Measurements from ENCODE around the gene DPP10. TPM values are rescaled to one million over a fixed set of nuclear protein-coding genes. Genes with fewer than 3 reads are reported as not detected.
"Not testable (repeated sequence)": the region's sequence is repeated elsewhere in the genome, so short reads cannot be mapped to it uniquely, and the experiment has no call there.

Gene DPP10
- total RNA-seq, 2 experiments from 2014 or later, result not detected

DNA sequence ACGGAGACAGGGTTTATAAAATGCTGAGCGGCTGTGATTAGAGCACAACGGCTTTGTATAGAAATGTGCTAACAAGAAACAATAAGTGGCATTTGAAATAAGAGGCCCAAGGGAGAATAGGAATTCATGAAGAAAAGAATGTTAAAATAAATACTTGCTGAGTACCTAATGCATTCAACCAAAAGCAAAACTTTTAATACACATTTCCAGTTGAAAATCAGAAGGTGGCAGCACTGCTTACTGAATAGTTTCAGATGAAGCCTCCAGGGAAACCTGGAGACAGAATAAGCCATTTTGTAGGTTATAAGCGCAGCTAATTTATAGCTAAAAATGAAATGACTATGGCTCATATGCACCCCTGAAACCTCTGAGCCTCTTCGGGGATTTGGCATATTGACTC is 286.6 kb downstream of the DPP10 start:
- Mint-ChIP-seq H3K4me3 (no peak overlapping the region), H3K27ac (no peak overlapping the region), H3K36me3 (ENCODE audit: low read depth) (no peaks in the 10 kb centered on the region), H3K9me3 (peaks cover 2% of the 10 kb centered on the region), H3K27me3 (no peaks in the 10 kb centered on the region), H3K4me1 (ENCODE audit: low read depth) (no peaks in the 10 kb centered on the region)
- ATAC-seq, result no peak
- ChIA-PET CTCF (no interaction called here), POLR2A (no interaction called here)
- intact Hi-C loops (cut with micrococcal nuclease), result no loop called here
- DNase-seq, result no peak
- TF ChIP-seq, protein P1, sequence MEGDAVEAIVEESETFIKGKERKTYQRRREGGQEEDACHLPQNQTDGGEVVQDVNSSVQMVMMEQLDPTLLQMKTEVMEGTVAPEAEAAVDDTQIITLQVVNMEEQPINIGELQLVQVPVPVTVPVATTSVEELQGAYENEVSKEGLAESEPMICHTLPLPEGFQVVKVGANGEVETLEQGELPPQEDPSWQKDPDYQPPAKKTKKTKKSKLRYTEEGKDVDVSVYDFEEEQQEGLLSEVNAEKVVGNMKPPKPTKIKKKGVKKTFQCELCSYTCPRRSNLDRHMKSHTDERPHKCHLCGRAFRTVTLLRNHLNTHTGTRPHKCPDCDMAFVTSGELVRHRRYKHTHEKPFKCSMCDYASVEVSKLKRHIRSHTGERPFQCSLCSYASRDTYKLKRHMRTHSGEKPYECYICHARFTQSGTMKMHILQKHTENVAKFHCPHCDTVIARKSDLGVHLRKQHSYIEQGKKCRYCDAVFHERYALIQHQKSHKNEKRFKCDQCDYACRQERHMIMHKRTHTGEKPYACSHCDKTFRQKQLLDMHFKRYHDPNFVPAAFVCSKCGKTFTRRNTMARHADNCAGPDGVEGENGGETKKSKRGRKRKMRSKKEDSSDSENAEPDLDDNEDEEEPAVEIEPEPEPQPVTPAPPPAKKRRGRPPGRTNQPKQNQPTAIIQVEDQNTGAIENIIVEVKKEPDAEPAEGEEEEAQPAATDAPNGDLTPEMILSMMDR (IDR thresholded peaks at IDR 0.05), result no peak

DNA sequence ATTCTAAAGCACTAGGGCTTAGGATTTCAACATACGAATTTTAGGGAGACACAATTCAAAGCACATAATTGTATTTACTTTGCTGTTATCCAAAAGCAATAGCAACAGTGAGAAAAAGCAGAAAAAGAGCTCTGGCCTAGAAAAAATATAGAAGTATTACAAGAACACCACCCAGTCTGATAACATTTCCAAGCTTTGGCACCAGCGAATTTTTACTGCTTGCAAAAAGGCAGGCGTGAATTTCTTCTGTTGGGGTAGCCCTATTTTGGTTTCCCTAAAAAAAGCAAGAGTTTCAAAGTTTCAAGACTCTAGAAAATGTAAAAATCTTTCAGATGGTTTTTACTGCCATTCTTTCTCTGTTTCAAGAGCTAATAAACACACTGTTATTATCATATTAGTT is 292.7 kb downstream of the DPP10 start:
- no peak overlapping the region for H3K27ac Mint-ChIP-seq
- H3K27me3 Mint-ChIP-seq, result no peaks in the 10 kb centered on the region
- H3K36me3 Mint-ChIP-seq (ENCODE audit: low read depth), result no peaks in the 10 kb centered on the region
- ATAC-seq (no peak), DNase-seq (no peak)
- TF ChIP-seq, protein P1 (IDR thresholded peaks at IDR 0.05), result no peak
- intact Hi-C loops (cut with micrococcal nuclease), result no loop called here
- H3K4me3 Mint-ChIP-seq, result no peak overlapping the region
- no peaks in the 10 kb centered on the region for H3K4me1 Mint-ChIP-seq (ENCODE audit: low read depth)
- POLR2A ChIA-PET, result no interaction called here
- CTCF ChIA-PET, result no interaction called here
- H3K9me3 Mint-ChIP-seq, result peaks cover 2% of the 10 kb centered on the region

DNA sequence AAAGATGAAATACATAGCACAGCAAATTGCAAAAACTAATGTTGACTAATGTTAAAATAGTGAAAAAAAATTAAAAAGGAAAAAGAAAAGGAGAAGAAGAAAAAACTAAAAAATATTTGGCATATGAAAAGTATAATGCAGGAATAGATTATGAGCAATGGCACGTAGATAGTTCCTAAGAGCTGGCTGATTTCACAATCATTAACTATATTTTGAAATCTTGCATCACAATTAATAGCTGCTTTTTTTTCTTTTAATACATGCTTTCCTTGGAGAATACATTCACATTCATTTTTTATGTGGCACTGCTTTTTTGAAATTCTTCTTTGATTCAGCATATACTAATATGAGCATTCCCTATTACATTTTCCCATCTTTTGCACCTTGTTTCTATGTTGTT is 299.8 kb downstream of the DPP10 start:
- Mint-ChIP-seq H3K36me3 (ENCODE audit: low read depth) (no peaks in the 10 kb centered on the region), H3K27me3 (no peaks in the 10 kb centered on the region), H3K4me3 (no peak overlapping the region), H3K4me1 (ENCODE audit: low read depth) (no peaks in the 10 kb centered on the region), H3K27ac (no peak overlapping the region), H3K9me3 (no peaks in the 10 kb centered on the region)
- DNase-seq (no peak), ATAC-seq (no peak)
- ChIA-PET POLR2A (no interaction called here), CTCF (no interaction called here)
- intact Hi-C loops (cut with micrococcal nuclease), result no loop called here
- TF ChIP-seq, protein P1 (IDR thresholded peaks at IDR 0.05), result no peak

DNA sequence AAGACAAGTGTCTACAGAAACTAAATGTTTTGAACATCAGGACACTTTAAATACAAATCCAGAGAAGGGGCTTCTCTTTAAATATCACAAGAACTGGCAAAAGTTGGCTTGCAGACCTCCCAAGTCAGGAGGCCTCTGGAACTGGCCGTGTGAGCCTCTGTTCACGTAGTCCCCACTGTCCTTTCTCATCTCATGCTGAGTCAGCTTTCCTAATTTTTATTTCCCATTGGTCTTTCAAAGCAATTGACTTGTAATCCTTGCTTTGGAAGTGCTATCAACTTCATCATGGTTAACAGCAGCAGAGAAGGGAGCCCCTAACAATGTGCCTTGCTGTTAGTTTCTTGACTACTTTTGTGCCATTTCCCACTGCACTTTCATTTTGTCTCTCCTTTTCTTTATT is 303.3 kb downstream of the DPP10 start:
- Mint-ChIP-seq H3K4me3 (no peak overlapping the region), H3K4me1 (ENCODE audit: low read depth) (no peaks in the 10 kb centered on the region), H3K36me3 (ENCODE audit: low read depth) (no peaks in the 10 kb centered on the region), H3K9me3 (no peaks in the 10 kb centered on the region), H3K27ac (no peak overlapping the region), H3K27me3 (no peaks in the 10 kb centered on the region)
- TF ChIP-seq, protein P1 (IDR thresholded peaks at IDR 0.05), result no peak
- ATAC-seq (no peak), DNase-seq (no peak)
- intact Hi-C loops (cut with micrococcal nuclease), result no loop called here
- POLR2A ChIA-PET, result no interaction called here
- CTCF ChIA-PET, result no interaction called here

DNA sequence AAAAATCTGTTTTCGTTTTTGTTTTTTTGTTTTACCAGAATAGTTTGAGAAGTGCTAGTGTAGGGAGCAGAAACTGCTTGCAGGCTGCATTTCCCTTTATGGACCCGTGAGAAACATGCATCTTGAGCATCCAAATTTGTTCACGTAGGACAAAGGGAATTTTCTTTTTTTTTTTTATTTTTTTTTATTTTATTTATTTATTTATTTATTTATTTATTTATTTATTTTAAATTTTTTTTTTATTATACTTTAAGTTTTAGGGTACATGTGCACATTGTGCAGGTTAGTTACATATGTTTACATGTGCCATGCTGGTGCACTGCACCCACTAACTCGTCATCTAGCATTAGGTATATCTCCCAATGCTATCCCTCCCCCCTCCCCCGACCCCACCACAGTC is 305.7 kb downstream of the DPP10 start:
- ATAC-seq; H3K4me1 Mint-ChIP-seq (ENCODE audit: low read depth); DNase-seq; H3K9me3 Mint-ChIP-seq; CTCF ChIA-PET; H3K27ac Mint-ChIP-seq; POLR2A ChIA-PET; H3K4me3 Mint-ChIP-seq; intact Hi-C loops (cut with micrococcal nuclease); H3K36me3 Mint-ChIP-seq (ENCODE audit: low read depth); H3K27me3 Mint-ChIP-seq: not testable (repeated sequence)

DNA sequence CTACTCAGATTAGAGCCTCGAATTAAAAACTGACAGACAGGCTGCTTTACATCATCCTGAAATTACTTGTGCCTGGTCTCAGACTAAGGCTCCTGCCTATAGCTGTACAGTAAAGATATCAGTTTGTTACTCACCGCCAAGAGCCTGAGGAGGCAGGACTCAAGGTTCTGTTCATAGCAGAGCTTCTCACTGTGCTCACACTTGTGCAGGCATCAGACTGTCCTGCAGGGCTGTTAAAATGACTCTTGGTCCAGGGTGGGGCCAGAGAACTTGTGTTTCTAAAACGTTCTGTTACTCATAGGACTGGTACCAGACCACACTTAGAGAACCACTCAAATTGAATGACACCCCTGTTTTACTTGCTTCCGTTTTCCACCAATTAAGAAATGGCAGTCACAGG is 310.0 kb downstream of the DPP10 start:
- no peak for DNase-seq
- ATAC-seq, result no peak
- CTCF ChIA-PET, result no interaction called here
- TF ChIP-seq, protein P1 (IDR thresholded peaks at IDR 0.05), result no peak
- POLR2A ChIA-PET, result no interaction called here
- no peaks in the 10 kb centered on the region for H3K36me3 Mint-ChIP-seq (ENCODE audit: low read depth)
- no peak overlapping the region for H3K4me3 Mint-ChIP-seq
- H3K9me3 Mint-ChIP-seq, result no peaks in the 10 kb centered on the region
- H3K27ac Mint-ChIP-seq, result no peak overlapping the region
- intact Hi-C loops (cut with micrococcal nuclease), result no loop called here
- no peaks in the 10 kb centered on the region for H3K27me3 Mint-ChIP-seq
- no peaks in the 10 kb centered on the region for H3K4me1 Mint-ChIP-seq (ENCODE audit: low read depth)

Measured in activated CD8-positive, alpha-beta T cell treated with anti-CD3 and anti-CD28 coated beads for 36 hours (primary cell).